Activated effector memory CD4-positive, alpha-beta T cell treated with Interleukin-2 at 50 U/mL for 16 hours (primary cell): Measurements from ENCODE around the gene ZNF726.
"Not testable (repeated sequence)": the region's sequence is repeated elsewhere in the genome, so short reads cannot be mapped to it uniquely, and the experiment has no call there.

ENCODE experiments used
- DNase-seq: peaks from one replicate; pipeline ENCODE4 v3.0.0-alpha.2; 2020

Gene ZNF726

GRCh38 chr19:23914402-23915286, at the start of gene ZNF726:
Gene ZNF726, plus strand, starts transcription at chr19:23914886. Its CDS starts 109 bp downstream, at chr19:23914995.
- DNase-seq = peak; percentile 79

DNA sequence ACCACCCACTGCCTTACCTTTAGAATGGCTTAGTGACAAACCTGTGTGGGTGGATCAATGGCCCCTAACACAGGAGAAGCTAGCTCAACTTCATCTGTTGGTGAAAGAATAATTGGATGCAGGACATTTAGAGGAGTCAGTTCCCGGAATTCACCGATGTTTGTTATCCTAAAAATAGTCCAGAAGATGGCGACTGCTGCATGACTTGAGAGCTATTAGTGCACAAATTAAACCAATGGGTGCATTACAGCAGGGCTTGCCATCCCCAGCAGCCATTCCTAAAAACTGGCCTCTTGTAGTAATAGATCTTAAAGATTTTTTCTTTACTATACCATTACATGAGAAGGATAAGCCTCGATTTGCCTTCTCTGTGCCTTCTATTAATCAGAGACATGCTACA, 46.8 kb upstream of the ZNF726 start:
- DNase-seq = no peak

DNA sequence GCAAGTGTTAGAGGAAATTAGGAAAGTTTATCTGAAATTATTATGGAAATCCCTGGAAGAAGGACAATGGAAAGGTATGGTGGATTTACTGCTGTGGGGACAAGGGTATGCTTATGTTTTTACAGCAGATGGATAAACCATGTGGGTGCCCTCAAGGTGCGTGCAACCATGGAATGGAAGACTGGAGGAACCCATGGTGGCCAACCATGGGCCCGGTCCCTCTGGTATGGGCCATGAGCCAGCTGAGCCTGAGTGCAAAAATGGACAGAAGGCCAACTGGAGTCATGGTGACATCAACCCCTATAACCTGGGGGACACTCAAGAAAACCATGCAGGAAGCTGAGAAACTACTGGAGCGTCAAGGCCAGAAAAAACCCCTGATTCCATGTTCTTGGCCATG, 46.1 kb upstream of the ZNF726 start:
- DNase-seq = no peak

GRCh38 chr19:23872282-23872919, 42.3 kb upstream of the ZNF726 start:
- no peak for DNase-seq

GRCh38 chr19:23876261-23876660, 38.4 kb upstream of the ZNF726 start:
- no peak for DNase-seq

GRCh38 chr19:23876756-23877155, 37.9 kb upstream of the ZNF726 start:
- not testable (repeated sequence) for DNase-seq

DNA sequence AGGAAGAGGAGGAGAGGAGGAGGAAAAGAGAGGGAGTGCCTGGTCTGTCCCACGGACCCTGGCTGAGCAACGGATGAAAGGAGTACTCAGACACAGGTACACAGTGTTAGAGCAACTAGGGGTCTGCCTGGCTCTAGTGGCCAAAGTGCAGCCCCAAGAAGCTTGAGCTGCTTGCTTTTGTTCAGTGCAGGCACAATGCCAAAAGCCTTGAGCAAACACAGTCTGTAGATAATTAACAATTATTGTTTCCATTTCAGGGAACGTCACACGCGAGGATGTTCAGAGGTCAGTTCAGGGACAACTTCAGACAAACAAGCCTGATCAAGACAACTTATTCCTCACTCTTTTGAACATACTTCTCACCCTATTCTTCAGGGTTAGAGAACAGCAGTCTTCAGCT, 32.2 kb upstream of the ZNF726 start:
- no peak for DNase-seq

DNA sequence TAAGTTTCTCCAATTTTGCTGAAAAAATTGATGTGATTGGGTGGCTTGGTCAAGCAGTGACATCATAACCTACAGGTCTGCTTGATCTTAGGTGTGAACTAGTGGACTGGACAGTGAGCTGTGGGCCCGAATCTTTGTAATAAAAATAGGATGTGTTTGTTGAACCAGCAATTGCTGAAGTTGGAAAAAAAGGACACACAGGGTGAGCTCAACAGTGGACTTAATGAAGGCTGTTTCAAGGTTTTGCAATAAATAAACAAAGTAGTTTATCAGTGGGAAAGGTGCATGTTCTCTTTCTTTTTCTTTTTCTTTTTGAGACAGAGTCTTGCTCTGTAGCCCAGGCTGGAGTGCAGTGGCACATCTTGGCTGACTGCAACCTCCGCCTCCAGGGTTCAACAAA, 30.3 kb upstream of the ZNF726 start:
- DNase-seq = no peak

- no peak for DNase-seq
These were observed 27.0 kb upstream of the ZNF726 start for GRCh38 chr19:23887642-23888041.

DNA sequence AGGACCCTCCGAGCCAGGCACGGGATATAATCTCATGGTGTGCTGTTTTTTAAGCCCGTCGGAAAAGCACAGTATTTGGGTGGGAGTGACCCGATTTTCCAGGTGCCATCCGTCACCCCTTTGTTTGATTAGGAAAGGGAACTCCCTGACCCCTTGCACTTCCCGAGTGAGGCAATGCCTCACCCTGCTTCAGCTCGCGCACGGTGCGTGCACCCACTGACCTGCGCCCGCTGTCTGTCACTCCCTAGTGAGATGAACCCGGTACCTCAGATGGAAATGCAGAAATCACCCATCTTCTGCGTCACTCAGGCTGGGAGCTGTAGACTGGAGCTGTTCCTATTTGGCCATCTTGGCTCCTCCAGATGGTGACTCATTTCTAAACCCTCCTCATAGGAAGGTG, 18.6 kb upstream of the ZNF726 start:
- not testable (repeated sequence) for DNase-seq

- DNase-seq = no peak
These were observed 17.8 kb upstream of the ZNF726 start for GRCh38 chr19:23896912-23897311.

GRCh38 chr19:23901360-23901759, 13.3 kb upstream of the ZNF726 start:
- DNase-seq = no peak

DNA sequence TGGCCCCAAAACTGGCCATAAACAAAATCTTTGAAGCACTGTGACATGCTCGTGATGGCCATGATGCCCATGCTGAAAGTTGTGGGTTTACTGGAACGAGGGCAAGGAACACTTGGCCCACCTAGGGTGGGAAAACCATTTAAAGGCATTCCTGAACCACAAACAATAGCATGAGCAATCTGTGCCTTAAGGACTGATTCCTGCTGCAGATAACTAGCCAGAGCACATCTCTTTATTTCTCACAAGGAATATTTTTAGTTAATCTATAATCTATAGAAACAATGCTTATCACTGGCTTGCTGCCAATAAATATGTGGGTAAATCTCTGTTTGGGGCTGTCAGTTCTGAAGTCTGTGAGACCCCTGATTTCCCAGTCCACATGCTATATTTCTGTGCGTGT, 10.3 kb upstream of the ZNF726 start:
- no peak for DNase-seq

DNA sequence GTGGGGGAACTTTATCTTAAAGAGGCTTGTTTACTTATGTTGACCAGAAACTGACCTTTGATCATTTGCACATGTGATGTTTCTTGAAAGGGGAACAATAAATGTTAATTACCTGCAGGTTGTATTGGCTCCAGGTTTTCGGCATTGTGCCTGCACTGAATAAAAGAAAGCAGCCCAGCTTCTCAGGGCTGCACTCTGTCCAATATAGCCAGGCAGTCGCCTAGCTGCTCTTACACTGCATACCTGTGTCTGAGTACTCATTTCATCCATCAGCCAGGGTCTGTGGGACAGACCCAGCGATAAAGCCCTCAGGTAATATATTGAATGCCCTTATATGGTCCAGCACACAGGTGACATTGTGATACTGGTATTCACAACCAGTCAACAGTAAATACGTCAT, 8.9 kb upstream of the ZNF726 start:
- DNase-seq = no peak

DNA sequence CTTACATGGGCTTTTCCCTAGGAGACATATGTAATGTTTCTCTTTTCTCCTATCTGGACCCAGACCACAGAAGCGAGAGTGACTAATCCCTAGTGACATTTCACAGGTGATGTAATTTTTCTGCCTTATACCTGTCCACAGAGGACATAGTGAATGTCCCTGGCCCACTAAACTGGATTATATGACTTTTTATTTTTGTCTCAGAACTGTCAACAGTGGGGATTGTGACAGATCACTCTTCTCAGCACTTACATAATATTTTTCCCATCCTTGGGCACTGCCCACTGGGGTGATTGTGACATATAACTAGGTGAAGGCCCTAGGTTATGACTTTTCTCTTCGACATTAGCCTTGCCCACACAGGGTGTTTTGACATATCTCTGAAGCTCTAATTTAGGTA, 7.9 kb upstream of the ZNF726 start:
- DNase-seq = no peak

GRCh38 chr19:23908165-23908564, 6.5 kb upstream of the ZNF726 start:
- no peak for DNase-seq

- DNase-seq = no peak
These were observed 5.5 kb upstream of the ZNF726 start for GRCh38 chr19:23909222-23909621.

- DNase-seq = no peak
These were observed 755 bp upstream of the ZNF726 start for GRCh38 chr19:23913931-23914330.

GRCh38 chr19:23916991-23917390, 2.3 kb downstream of the ZNF726 start:
- DNase-seq = no peak

DNA sequence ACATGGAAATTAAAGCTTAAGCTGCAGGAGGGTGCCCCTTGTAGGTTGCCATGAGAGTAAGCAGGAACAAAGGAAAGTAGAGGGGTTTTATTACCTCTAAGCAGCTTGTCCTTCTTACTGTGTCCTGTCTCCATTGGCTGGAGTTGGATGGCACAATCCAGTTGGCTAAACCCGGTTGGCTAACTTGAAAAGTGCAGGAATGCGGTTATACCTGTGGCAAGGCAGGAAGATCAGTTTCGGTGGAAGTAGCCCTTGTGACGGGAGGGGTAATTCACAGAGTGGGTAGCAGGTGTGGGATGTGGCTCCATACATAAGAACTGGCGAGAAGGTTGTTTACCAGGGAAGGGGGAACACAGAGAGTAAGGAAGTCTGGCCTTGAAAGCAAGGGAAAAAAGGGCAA, 3.2 kb downstream of the ZNF726 start:
- no peak for DNase-seq

- DNase-seq = no peak
These were observed 10.6 kb downstream of the ZNF726 start for GRCh38 chr19:23925285-23925684.

DNA sequence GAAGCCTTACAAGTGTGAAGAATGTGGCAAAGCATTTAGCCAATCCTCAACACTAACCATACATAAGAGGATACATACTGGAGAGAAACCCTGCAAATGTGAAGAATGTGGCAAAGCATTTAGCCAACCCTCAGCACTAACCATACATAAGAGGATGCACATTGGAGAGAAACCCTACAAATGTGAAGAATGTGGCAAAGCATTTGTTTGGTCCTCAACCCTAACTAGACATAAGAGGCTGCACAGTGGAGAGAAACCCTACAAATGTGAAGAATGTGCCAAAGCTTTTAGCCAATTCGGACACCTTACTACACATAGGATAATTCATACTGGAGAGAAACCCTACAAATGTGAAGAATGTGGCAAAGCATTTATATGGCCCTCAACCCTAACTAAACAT, 18.2 kb downstream of the ZNF726 start:
- DNase-seq = no peak

DNA sequence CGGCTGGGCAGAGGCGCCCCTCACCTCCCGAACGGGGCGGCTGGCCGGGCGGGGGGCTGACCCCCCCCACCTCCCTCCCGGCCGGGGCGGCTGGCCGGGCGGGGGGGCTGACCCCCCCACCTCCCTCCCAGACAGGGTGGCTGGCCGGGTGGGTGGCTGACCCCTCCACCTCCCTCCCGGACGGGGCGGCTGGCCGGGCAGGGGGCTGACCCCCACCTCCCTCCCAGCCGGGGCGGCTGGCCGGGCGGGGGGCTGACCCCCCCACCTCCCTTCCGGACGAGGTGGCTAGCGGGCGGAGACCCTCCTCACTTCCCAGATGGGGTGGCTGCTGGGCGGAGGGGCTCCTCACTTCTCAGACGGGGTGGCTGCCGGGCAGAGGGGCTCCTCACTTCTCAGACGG, 22.3 kb downstream of the ZNF726 start:
- not testable (repeated sequence) for DNase-seq

- DNase-seq = no peak
These were observed 28.7 kb downstream of the ZNF726 start for GRCh38 chr19:23943411-23943810.

DNA sequence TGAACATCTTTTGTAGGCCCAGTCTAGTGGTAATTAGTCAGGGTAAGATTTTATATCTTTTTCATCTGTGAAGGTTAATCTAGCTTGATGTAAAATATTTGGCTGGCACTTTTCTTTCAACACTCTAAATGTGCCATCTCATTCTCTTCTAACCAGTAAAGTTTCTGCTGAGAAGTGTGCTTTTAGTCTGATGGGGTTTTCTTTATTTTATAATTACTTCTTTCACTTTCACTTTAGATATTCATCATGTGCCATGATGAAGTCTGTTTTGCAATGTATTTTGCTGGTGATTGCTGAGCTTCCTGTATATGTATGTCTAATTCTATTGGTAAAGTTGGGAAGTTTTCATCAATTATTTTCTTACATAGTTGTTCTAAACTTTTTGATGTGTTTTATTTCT, 31.9 kb downstream of the ZNF726 start:
- no peak for DNase-seq
